Endothelial cell (in vitro differentiated cells): ENCODE measurements around the gene GBP6. TPM values are rescaled to one million over a fixed set of nuclear protein-coding genes. Genes with fewer than 3 reads are reported as not detected.
"Not testable (repeated sequence)": the region's sequence is repeated elsewhere in the genome, so short reads cannot be mapped to it uniquely, and the experiment has no call there.

Experiments
- DNase-seq: peaks from one replicate; pipeline ENCODE4 v3.0.0; 2021; ENCODE audit warnings: low spot score
- H3K27ac Mint-ChIP-seq: one replicate; pipeline ENCODE4 v1.8.0; 2021; ENCODE audit warnings: mixed read lengths, inconsistent platforms; ENCODE audit not compliant: unreplicated experiment
- H3K27me3 Mint-ChIP-seq: one replicate; pipeline ENCODE4 v1.8.0; 2021; ENCODE audit warnings: mild to moderate bottlenecking, moderate library complexity, mixed read lengths, inconsistent platforms; ENCODE audit not compliant: unreplicated experiment
- H3K36me3 Mint-ChIP-seq: one replicate; pipeline ENCODE4 v1.8.0; 2021; ENCODE audit warnings: mild to moderate bottlenecking, low read depth, mixed read lengths, inconsistent platforms; ENCODE audit not compliant: unreplicated experiment
- H3K4me1 Mint-ChIP-seq: one replicate; pipeline ENCODE4 v1.8.0; 2021; ENCODE audit warnings: mild to moderate bottlenecking, mixed read lengths, inconsistent platforms; ENCODE audit not compliant: unreplicated experiment
- H3K4me3 Mint-ChIP-seq: one replicate; pipeline ENCODE4 v1.8.0; 2021; ENCODE audit warnings: mild to moderate bottlenecking, mixed read lengths, inconsistent platforms; ENCODE audit not compliant: unreplicated experiment
- H3K9me3 Mint-ChIP-seq: one replicate; pipeline ENCODE4 v1.8.0; 2021; ENCODE audit warnings: mixed read lengths, inconsistent platforms; ENCODE audit not compliant: unreplicated experiment
- CTCF ChIP-seq: fragments of 200-600 bp; sonication (generic); IDR thresholded peaks from one replicate; pipeline ENCODE4 v1.5.0; 2021; ENCODE audit warnings: antibody characterized with exemption; ENCODE audit not compliant: unreplicated experiment
- total RNA-seq: library from RNA; stranded (reverse); fragmentation: NEBNext Ultra II Directional; extraction: Animal tissue kit (Norgen Biotek cat#: 25700); gene quantifications from one replicate; pipeline ENCODE4 v1.2.1, GENCODE V29; 2021; ENCODE audit not compliant: unreplicated experiment

GBP6 gene
- total RNA-seq, 1 donor from 2014 or later, result 0.26 TPM

GRCh38 chr1:89367221-89367620 is 3.4 kb downstream of the GBP6 start:
- Mint-ChIP-seq H3K27me3 (peaks cover 3% of the 10 kb centered on the region), H3K27ac (no peak overlapping the region), H3K36me3 (no peaks in the 10 kb centered on the region), H3K9me3 (no peaks in the 10 kb centered on the region), H3K4me1 (peaks cover 11% of the 10 kb centered on the region), H3K4me3 (no peak overlapping the region)
- DNase-seq, result no peak
- TF ChIP-seq CTCF, result no peak

GRCh38 chr1:89369331-89369730 is 5.5 kb downstream of the GBP6 start:
- DNase-seq, result no peak
- Mint-ChIP-seq H3K4me1 (peaks cover under 1% of the 10 kb centered on the region), H3K27ac (no peak overlapping the region), H3K4me3 (no peak overlapping the region), H3K36me3 (no peaks in the 10 kb centered on the region), H3K9me3 (no peaks in the 10 kb centered on the region), H3K27me3 (no peaks in the 10 kb centered on the region)
- TF ChIP-seq CTCF, result no peak

GRCh38 chr1:89373810-89374209 is 10.0 kb downstream of the GBP6 start:
- H3K9me3 Mint-ChIP-seq, H3K27me3 Mint-ChIP-seq, H3K27ac Mint-ChIP-seq, H3K36me3 Mint-ChIP-seq, H3K4me3 Mint-ChIP-seq, H3K4me1 Mint-ChIP-seq, DNase-seq: not testable (repeated sequence)

GRCh38 chr1:89378001-89378400 is 14.1 kb downstream of the GBP6 start:
- no peak for TF ChIP-seq CTCF
- H3K9me3 Mint-ChIP-seq, result no peaks in the 10 kb centered on the region
- H3K27me3 Mint-ChIP-seq, result no peaks in the 10 kb centered on the region
- peaks cover 4% of the 10 kb centered on the region for H3K4me1 Mint-ChIP-seq
- H3K36me3 Mint-ChIP-seq, result no peaks in the 10 kb centered on the region
- no peak overlapping the region for H3K4me3 Mint-ChIP-seq
- DNase-seq, result no peak
- H3K27ac Mint-ChIP-seq, result no peak overlapping the region

- H3K4me1 Mint-ChIP-seq, result peaks cover 14% of the 10 kb centered on the region
- H3K36me3 Mint-ChIP-seq, result no peaks in the 10 kb centered on the region
- DNase-seq, result no peak
- TF ChIP-seq CTCF, result no peak
- H3K27me3 Mint-ChIP-seq, result no peaks in the 10 kb centered on the region
- H3K4me3 Mint-ChIP-seq, result no peak overlapping the region
- no peak overlapping the region for H3K27ac Mint-ChIP-seq
- H3K9me3 Mint-ChIP-seq, result no peaks in the 10 kb centered on the region
Measured at GRCh38 chr1:89381618-89382017, 17.8 kb downstream of the GBP6 start.

GRCh38 chr1:89382479-89382878 is 18.6 kb downstream of the GBP6 start:
- H3K4me3 Mint-ChIP-seq, result no peak overlapping the region
- H3K4me1 Mint-ChIP-seq, result peaks cover 14% of the 10 kb centered on the region

More at GRCh38 chr1:89382479-89382878, 18.6 kb downstream of the GBP6 start:
- Mint-ChIP-seq H3K9me3 (no peaks in the 10 kb centered on the region), H3K36me3 (no peaks in the 10 kb centered on the region), H3K27me3 (no peaks in the 10 kb centered on the region), H3K27ac (no peak overlapping the region)
- TF ChIP-seq CTCF, result no peak
- no peak for DNase-seq
